AG04450 (cell line): ENCODE measurements around the gene PEX11G. TPM values are rescaled to one million over a fixed set of nuclear protein-coding genes. Genes with fewer than 3 reads are reported as not detected.
A peak's percentile ranks its signal among the peaks of the same experiment; 100 is the strongest.

ENCODE experiments used
- CTCF ChIA-PET: fragments of 300-600, 350-600 bp; formaldehyde crosslinking; extraction: SDS; loops from one replicate; lab custom pipeline; 2022; ENCODE audit warnings: antibody characterized with exemption, inconsistent platforms; lab: Charles Lee
- POLR2A ChIA-PET: fragments of 350-600 bp; formaldehyde crosslinking; extraction: SDS; loops from one replicate; lab custom pipeline; 2021; ENCODE audit warnings: antibody characterized with exemption, inconsistent platforms; lab: Yijun Ruan, JAX
- DNase-seq: peaks from one replicate; pipeline ENCODE4 v3.0.0-alpha.2; 2011; ENCODE audit warnings: low read depth, low spot score
- H3K27ac ChIP-seq: one replicate; pipeline ENCODE4 v1.5.1; 2012; ENCODE audit warnings: low read depth, low read length, control low read depth
- H3K27me3 ChIP-seq: one replicate; pipeline ENCODE4 v1.6.0; 2012; ENCODE audit warnings: low read length; ENCODE audit not compliant: control insufficient read depth, insufficient read depth
- H3K4me3 ChIP-seq: 2 replicates; pipeline ENCODE4 v1.5.1; 2011; ENCODE audit warnings: mild to moderate bottlenecking, low read depth, low read length, control low read depth
- H3K9me3 ChIP-seq: 2 replicates; pipeline ENCODE4 v1.5.1; 2012; ENCODE audit warnings: low read length; ENCODE audit not compliant: control insufficient read depth, insufficient read depth
- polyA plus RNA-seq: library from polyadenylated mRNA; depleted of rRNA; stranded (reverse); fragments of >200 nt; gene quantifications from 2 replicates; pipeline ENCODE4 v1.2.3, GENCODE V29; 2011
- TF ChIP-seq, protein P1 (sequence below): IDR thresholded peaks from 2 replicates; pipeline ENCODE4 v1.5.1; 2011; ENCODE audit warnings: low read depth, low read length, control low read depth, inconsistent platforms

Gene PEX11G
- polyA plus RNA-seq, 1 experiment, result 0.60 TPM

DNA sequence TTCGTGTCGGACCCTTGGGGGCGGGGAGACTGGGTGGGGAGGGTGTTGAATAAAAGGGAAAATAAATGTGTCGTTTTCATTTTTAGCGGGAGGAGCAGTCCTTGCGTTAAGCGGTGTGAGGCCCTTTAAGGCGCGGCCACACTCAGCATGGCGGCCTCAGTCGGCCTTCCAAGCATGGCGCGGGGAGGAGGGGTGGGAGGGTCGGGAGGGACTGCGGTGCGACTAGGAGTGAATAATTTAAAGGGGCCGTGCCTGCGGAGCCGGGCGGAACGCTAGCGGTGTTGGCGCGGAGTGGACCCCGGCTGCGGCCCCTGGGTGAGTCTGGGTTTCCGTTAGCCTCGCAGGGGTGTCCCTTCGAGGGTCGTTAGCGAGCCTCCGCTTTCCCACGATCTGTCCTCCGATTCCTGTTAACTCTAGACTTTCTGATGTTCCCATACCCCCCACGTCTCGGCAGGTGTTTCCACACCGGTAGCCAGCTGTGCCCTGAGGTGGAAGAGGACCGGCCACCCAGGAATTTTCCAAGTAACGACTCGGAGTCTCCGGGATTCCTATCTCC, 45.2 kb upstream of the PEX11G start:
- ChIA-PET POLR2A (interaction anchor here (0.5 to 2.4 kb wide), 3 partner anchors 12 to 34 kb away, joined by 3 to 9 read pairs (median 5); partner anchors contain the start of gene MCOLN1), CTCF (interaction anchor here (1.2 kb wide), 1 partner anchor 180 kb away, joined by 9 read pairs; no protein-coding TSS in a partner anchor)
- Histone ChIP-seq H3K4me3 (peak overlapping the region; percentile 99), H3K27me3 (no peaks in the 10 kb centered on the region), H3K27ac (peak overlapping the region; percentile 83), H3K9me3 (no peaks in the 10 kb centered on the region; the same call in 1 of the 2 replicates)
- DNase-seq, result peak; percentile 65
- TF ChIP-seq, protein P1, sequence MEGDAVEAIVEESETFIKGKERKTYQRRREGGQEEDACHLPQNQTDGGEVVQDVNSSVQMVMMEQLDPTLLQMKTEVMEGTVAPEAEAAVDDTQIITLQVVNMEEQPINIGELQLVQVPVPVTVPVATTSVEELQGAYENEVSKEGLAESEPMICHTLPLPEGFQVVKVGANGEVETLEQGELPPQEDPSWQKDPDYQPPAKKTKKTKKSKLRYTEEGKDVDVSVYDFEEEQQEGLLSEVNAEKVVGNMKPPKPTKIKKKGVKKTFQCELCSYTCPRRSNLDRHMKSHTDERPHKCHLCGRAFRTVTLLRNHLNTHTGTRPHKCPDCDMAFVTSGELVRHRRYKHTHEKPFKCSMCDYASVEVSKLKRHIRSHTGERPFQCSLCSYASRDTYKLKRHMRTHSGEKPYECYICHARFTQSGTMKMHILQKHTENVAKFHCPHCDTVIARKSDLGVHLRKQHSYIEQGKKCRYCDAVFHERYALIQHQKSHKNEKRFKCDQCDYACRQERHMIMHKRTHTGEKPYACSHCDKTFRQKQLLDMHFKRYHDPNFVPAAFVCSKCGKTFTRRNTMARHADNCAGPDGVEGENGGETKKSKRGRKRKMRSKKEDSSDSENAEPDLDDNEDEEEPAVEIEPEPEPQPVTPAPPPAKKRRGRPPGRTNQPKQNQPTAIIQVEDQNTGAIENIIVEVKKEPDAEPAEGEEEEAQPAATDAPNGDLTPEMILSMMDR, result no peak

DNA sequence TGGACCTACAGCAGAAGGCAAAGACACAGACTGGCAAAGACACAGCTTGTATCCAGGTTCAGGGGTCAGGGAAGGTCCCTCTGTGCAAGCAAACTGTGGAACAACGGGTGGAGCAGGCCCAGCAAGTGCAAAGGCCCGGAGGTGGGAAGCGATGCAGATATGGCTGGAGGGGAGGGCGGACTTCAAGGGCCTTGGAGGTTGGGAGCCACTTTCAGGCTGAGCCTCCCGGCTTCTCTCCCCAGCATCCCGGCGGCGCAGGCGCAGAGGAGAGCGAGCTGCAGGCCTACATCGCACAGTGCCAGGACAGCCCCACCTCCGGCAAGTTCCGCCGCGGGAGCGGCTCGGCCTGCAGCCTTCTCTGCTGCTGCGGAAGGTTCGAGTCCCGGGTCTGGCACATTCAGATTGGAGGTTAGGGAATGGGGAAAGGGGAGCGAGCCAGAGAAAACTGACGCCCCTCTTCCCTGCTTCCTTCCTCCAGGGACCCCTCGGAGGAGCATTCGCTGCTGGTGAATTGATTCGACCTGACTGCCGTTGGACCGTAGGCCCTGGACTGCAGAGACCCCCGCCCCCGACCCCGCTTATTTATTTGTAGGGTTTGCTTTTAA, 44.5 kb upstream of the PEX11G start:
- DNase-seq, result no peak
- Histone ChIP-seq H3K27ac (peak overlapping the region; percentile 52), H3K4me3 (peak overlapping the region; percentile 99), H3K9me3 (no peaks in the 10 kb centered on the region; the same call in 1 of the 2 replicates), H3K27me3 (no peaks in the 10 kb centered on the region)
- POLR2A ChIA-PET, result interaction anchor here (1.1 kb wide), 1 partner anchor 12 kb away, joined by 3 read pairs; no protein-coding TSS in a partner anchor
- CTCF ChIA-PET, result interaction anchor here (1.3 to 2.4 kb wide), 2 partner anchors 36 to 147 kb away, joined by 3 to 6 read pairs; partner anchors contain the start of gene TRAPPC5
- TF ChIP-seq, protein P1, result no peak

DNA sequence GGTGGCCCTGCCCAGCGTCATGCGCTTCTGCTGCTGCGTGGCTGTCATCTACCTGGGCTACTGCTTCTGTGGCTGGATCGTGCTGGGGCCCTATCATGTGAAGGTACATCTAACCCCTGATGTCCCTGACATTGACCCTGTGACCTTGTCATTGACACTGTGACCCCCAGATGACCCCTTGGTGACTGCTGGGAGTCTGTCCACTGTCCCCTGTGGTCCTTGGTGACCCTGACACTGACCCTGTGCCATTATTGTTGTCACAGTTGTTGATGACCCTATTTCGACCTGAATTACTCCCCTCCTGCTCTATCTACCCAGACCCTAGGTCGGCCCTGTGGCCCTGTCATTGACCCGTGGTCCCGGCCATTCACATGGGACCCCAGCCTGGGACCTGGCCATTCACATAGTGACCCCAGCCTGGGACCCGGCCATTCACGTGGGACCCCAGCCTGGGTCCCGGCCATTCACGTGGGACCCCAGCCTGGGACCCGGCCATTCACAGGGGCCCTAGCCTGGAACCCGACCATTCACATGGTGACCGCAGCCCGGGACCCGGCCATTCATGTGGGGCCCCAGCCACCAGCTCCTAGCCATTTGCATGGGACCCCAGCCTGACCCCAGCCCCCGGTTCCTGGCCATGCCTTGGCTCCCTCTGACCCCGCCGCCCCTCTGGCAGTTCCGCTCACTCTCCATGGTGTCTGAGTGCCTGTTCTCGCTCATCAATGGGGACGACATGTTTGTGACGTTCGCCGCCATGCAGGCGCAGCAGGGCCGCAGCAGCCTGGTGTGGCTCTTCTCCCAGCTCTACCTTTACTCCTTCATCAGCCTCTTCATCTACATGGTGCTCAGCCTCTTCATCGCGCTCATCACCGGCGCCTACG, 41.0 kb upstream of the PEX11G start:
- TF ChIP-seq, protein P1, result no peak
- ChIA-PET CTCF (no interaction called here), POLR2A (no interaction called here)
- no peak for DNase-seq
- Histone ChIP-seq H3K27ac (no peak overlapping the region), H3K27me3 (no peaks in the 10 kb centered on the region), H3K4me3 (no peak overlapping the region), H3K9me3 (no peaks in the 10 kb centered on the region; the same call in 1 of the 2 replicates)

DNA sequence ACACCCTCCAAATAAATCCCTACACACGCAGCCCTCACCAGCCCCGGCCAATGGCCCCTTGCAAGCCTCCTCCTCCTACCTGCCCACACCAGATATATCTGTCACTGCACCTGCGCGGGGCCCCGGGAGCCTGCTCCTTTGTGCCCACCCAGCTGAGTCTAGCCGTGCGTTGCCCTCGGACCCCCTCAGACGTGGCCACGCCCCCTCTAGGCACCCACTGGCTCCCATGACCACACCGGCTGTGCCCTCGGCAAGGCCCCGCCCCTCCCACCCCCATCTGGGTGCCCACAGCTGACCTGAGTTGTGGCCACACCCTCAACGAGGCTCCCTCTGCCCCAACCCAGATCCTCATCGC, 40.4 kb upstream of the PEX11G start:
- Histone ChIP-seq H3K27me3 (no peaks in the 10 kb centered on the region), H3K9me3 (no peaks in the 10 kb centered on the region; the same call in 1 of the 2 replicates), H3K4me3 (no peak overlapping the region), H3K27ac (no peak overlapping the region)
- POLR2A ChIA-PET, result no interaction called here
- DNase-seq, result no peak
- TF ChIP-seq, protein P1, result no peak
- CTCF ChIA-PET, result no interaction called here
